ENCODE data around the gene RILPL1. TPM values are rescaled to one million over a fixed set of nuclear protein-coding genes. Genes with fewer than 3 reads are reported as not detected.
A peak's percentile ranks its signal among the peaks of the same experiment; 100 is the strongest.
"Not testable (repeated sequence)": the region's sequence is repeated elsewhere in the genome, so short reads cannot be mapped to it uniquely, and the experiment has no call there.

The RILPL1 gene
- total RNA-seq, 3 donors from 2014 or later = 2.5 to 17.8 (median 3.0) TPM

DNA sequence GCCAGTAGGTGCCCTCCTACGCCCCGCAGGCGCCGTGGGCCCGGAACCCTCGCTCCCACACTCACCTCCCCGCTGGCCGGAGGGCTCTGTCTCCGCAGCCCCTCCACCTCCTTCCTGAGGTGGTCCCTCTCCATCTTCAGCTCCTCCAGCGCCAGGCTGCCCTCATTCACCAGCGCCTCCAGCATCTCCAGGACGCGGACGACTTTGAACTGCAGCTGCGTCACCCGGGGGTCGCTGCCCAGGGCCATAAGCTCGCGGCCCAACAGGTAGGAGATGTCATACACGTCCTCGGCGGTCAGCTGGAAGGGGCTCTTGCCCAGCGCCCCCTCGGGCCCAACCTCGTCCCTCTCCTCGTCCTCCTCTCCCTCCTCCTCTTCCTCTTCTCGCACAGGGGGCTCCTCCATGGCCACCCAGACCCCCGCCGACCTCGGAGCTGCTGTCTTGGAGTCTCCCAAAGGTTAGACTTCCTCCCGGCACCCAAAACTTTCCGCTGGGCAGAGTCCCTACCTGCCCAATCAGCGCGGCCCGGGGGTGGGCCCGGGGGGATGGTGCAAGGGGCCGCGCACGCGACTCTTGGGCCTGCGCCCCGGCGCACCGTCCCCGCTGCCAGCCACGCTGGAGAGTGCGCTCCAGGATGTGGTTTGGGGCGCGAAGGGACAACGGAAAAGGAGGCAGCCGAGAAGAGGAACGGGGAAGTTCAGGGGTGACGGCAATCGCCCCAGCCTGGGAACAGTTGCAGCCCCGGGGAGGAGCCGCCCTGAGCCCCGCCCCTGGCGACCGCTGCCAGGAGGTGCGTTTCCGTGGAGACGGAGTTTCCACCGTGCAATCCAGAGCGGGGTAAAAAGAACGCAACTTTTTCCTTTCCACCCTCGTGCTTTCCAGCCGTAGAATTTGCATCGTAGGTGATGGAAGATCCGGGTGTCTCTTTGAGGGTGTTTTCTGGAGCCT lies 97.2 kb downstream of the RILPL1 start, which contains the start of gene RILPL2:
RILPL2 (minus strand) TSS at position 668 of the 948 bp plus-strand sequence; CDS start at position 404, 264 bp downstream.
- H3K4me3 ChIP-seq = peak within 1 kb of the TSS; percentile 46
- H3K9me3 ChIP-seq = no peaks in the 10 kb centered on the region
- no peaks in the 10 kb centered on the region for H3K36me3 ChIP-seq (ENCODE audit: low read depth)
- ATAC-seq (peak; percentile 97), DNase-seq (peak; percentile 90 to 95 (median 92))
- intact Hi-C loops (cut with DNase I, micrococcal nuclease) = no loop called here
- TF ChIP-seq CTCF (IDR thresholded peaks at IDR 0.05) = no peak
- no peaks in the 10 kb centered on the region for H3K4me1 ChIP-seq (ENCODE audit: low read depth)

DNA sequence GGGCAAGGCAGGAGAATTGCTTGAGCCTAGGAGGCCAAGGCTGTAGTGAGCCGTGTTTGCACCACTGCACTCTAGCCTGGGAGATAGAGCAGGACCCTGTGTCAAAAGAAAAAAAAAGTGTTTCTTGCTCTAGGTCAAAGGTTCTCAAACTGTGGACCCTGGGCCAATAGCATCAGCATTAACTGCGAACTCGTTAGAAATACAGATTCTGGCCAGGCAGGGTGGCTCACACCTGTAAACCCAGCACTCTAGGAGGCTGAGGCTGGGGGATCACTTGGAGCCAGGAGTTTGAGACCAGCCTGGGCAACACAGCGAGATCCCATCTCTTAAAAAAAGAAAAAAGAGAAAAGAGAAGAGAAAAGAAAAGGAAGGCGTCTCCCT lies 97.9 kb downstream of the RILPL1 start:
- intact Hi-C loops (cut with DNase I, micrococcal nuclease) = no loop called here
- DNase-seq (no peak), ATAC-seq (no peak)
- TF ChIP-seq CTCF (IDR thresholded peaks at IDR 0.05) = no peak
- H3K4me1 ChIP-seq (ENCODE audit: low read depth) = no peaks in the 10 kb centered on the region
- no peaks in the 10 kb centered on the region for H3K36me3 ChIP-seq (ENCODE audit: low read depth)
- H3K4me3 ChIP-seq = no peak overlapping the region
- H3K9me3 ChIP-seq = no peaks in the 10 kb centered on the region

DNA sequence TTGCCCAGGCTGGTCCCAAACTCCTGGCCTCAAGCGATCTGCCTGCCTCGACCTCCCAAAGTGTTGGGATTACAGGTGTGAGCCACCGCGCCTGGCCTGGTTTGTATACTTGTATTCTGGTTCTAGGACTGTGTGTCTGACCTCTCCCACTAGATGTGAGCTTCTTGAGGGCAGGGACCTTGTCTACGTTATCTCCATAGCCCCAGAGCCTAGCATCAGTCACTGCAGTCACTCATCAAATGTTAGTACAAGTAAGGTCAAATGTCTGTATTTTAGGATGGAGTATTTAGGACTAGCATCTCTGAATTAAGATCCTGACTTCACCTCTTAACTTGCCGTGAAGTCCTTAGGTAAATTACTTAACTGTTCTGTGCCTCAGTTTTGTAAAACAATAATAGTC lies 99.9 kb downstream of the RILPL1 start:
- Histone ChIP-seq H3K4me1 (ENCODE audit: low read depth) (no peaks in the 10 kb centered on the region), H3K36me3 (ENCODE audit: low read depth) (no peaks in the 10 kb centered on the region), H3K4me3 (no peak overlapping the region), H3K9me3 (no peaks in the 10 kb centered on the region)
- ATAC-seq (no peak), DNase-seq (no peak)
- TF ChIP-seq CTCF (IDR thresholded peaks at IDR 0.05) = no peak
- intact Hi-C loops (cut with DNase I, micrococcal nuclease) = no loop called here

- DNase-seq; H3K9me3 ChIP-seq; H3K4me1 ChIP-seq (ENCODE audit: low read depth); H3K36me3 ChIP-seq (ENCODE audit: low read depth); H3K4me3 ChIP-seq; ATAC-seq; intact Hi-C loops (cut with DNase I, micrococcal nuclease): not testable (repeated sequence)
Observed at GRCh38 chr12:123431951-123432817, 101.3 kb downstream of the RILPL1 start.

DNA sequence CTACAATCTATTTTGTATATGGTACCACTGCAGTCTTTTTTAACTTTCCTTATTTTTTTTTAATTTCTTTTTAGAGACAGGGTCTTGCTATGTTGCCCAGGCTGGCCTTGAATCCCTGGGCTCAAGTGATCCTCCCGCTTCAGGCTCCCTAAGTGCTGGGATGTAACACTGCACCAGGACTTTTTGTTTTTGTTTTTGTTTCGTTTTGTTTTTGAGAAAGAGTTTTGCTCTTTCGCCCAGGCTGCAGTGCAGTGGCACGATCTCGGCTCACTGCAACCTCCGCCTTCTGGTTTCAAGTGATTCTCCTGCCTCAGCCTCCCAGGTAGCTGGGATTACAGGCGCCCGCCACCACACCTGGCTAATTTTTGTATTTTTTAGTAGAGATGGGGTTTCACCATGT lies 104.4 kb downstream of the RILPL1 start:
- DNase-seq; ATAC-seq; intact Hi-C loops (cut with DNase I, micrococcal nuclease); H3K9me3 ChIP-seq; H3K4me1 ChIP-seq (ENCODE audit: low read depth); H3K36me3 ChIP-seq (ENCODE audit: low read depth); H3K4me3 ChIP-seq: not testable (repeated sequence)

DNA sequence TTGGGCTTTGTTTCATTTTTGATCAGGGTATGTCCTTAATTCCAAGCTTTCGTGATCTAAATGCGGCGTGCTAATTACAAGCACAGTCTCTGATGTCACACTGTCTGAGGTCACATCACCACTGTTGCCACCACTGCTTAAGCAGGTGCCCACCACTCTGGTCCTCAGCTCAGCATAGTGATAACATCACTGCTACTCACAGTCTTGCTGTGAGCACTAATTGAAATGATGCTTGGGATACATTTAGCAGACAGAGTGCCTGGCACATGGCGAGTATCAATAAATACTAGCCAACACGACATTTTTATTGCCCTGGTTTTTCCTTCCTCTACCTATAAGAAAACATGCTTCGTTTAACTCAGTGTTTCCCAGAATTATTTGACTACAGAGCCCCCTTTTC lies 104.9 kb downstream of the RILPL1 start:
- H3K9me3 ChIP-seq = no peaks in the 10 kb centered on the region
- H3K36me3 ChIP-seq (ENCODE audit: low read depth) = no peaks in the 10 kb centered on the region
- ATAC-seq = no peak
- H3K4me3 ChIP-seq = no peak overlapping the region
- no peak for TF ChIP-seq CTCF (IDR thresholded peaks at IDR 0.05)
- H3K4me1 ChIP-seq (ENCODE audit: low read depth) = no peaks in the 10 kb centered on the region
- intact Hi-C loops (cut with DNase I, micrococcal nuclease) = no loop called here
- no peak for DNase-seq

Measured in mucosa of descending colon (tissue), 3 donors.